Esophagus squamous epithelium (tissue), 5 donors: ENCODE measurements around the gene NHLRC2. TPM values are rescaled to one million over a fixed set of nuclear protein-coding genes. Genes with fewer than 3 reads are reported as not detected.

ENCODE experiments used
- DNase-seq: peaks from one replicate; lab custom pipeline; 2025; lab: John Stamatoyannopoulos, UW
- H3K27ac ChIP-seq, 4 donors: fragments of 200-600 bp; sonication (generic); one replicate each; pipeline ENCODE4 v1.5.1; 2016 to 2019; ENCODE audit warnings: mild to moderate bottlenecking in 1 of 4
- H3K27me3 ChIP-seq, 4 donors: fragments of 200-600 bp; sonication (generic); 1 replicate in 3 of 4; 2 replicates in 1 of 4; pipeline versions ENCODE4 v1.5.1 to v1.6.0; 2017 to 2021; ENCODE audit warnings: antibody characterized with exemption in 1 of 4
- H3K36me3 ChIP-seq, 3 donors: fragments of 200-600 bp; sonication (generic); one replicate each; pipeline ENCODE4 v1.5.1; 2016 to 2019
- H3K4me1 ChIP-seq, 3 donors: fragments of 200-600 bp; sonication (generic); one replicate each; pipeline ENCODE4 v1.5.1; 2017 to 2019
- H3K4me3 ChIP-seq, 4 donors: fragments of 200-600 bp; sonication (generic); 1 replicate in 3 of 4; 2 replicates in 1 of 4; pipeline ENCODE4 v1.5.1; 2016 to 2019; ENCODE audit warnings: mild to moderate bottlenecking in 2 of 4, moderate library complexity in 1 of 4
- H3K9me3 ChIP-seq, 3 donors: fragments of 200-600 bp; sonication (generic); one replicate each; pipeline ENCODE4 v1.5.1; 2016 to 2019
- CTCF ChIP-seq, 6 experiments: fragments of 450-650 bp in 4 of 6; fragments of 200-600 bp in 2 of 6; sonication (generic) in 2 of 6; IDR thresholded peaks; one replicate each; pipeline ENCODE4 v1.5.1; 2016 to 2019; ENCODE audit warnings: antibody characterized with exemption in 6 of 6, mild to moderate bottlenecking in 4 of 6, moderate library complexity in 4 of 6
- POLR2A ChIP-seq, 4 donors: fragments of 450-650 bp; IDR thresholded peaks; one replicate each; pipeline ENCODE4 v1.6.1; 2017; ENCODE audit warnings: antibody characterized with exemption in 4 of 4, mild to moderate bottlenecking in 4 of 4, moderate library complexity in 3 of 4
- WGBS, 2 donors: methylation state at CpG; one replicate each; pipeline ENCODE4 v1.1.5; 2018; 5-methylcytosine and 5-hydroxymethylcytosine counted together
- intact Hi-C: fragments of 100-400 bp; cut with DNase I; formaldehyde crosslinking; loops from one replicate; pipeline ENCODE4 v1.15.0; 2022
- total RNA-seq, 4 donors: library from RNA; depleted of rRNA; stranded (reverse); fragments of >200 nt; gene quantifications; one replicate each; pipeline ENCODE4 v1.1.0, GENCODE V29; 2016
- donor health status: DM: yes; HTN: yes; CAD: no.

The NHLRC2 gene
- total RNA-seq, 4 donors from 2014 or later, result 14.1 to 42.0 (median 31.2) TPM

GRCh38 chr10:113894581-113894980 is 40.1 kb downstream of the NHLRC2 start:
- H3K4me3 ChIP-seq, result no peak overlapping the region
- WGBS, 2 donors, result 81 to 82% methylated on average over 1 of the region's 1 CpG

GRCh38 chr10:113895018-113895417 is 40.6 kb downstream of the NHLRC2 start:
- TF ChIP-seq POLR2A (IDR thresholded peaks at IDR 0.05) (no peak), CTCF (IDR thresholded peaks at IDR 0.05) (no peak)
- intact Hi-C loops, result no loop called here
- Histone ChIP-seq H3K36me3 (peaks cover 0 to 40% (median 8%) of the 10 kb centered on the region in 3 donors), H3K4me3 (no peak overlapping the region), H3K9me3 (no peaks in the 10 kb centered on the region), H3K4me1 (peaks cover 0 to 5% (median 0%) of the 10 kb centered on the region in 3 donors), H3K27me3 (no peaks in the 10 kb centered on the region), H3K27ac (no peak overlapping the region)
- no peak for DNase-seq

More at GRCh38 chr10:113894581-113894980, 40.1 kb downstream of the NHLRC2 start:
- no peak overlapping the region for H3K27ac ChIP-seq
- TF ChIP-seq CTCF (IDR thresholded peaks at IDR 0.05) (no peak), POLR2A (IDR thresholded peaks at IDR 0.05) (no peak)
- no peak for DNase-seq
- H3K9me3 ChIP-seq, result no peaks in the 10 kb centered on the region
- H3K36me3 ChIP-seq, result peaks cover 0 to 41% (median 8%) of the 10 kb centered on the region in 3 donors
- no peaks in the 10 kb centered on the region for H3K27me3 ChIP-seq
- peaks cover 0 to 5% (median 0%) of the 10 kb centered on the region in 3 donors for H3K4me1 ChIP-seq
- intact Hi-C loops, result no loop called here

- H3K4me1 ChIP-seq, result peaks cover 0 to 5% (median 0%) of the 10 kb centered on the region in 3 donors
- no peaks in the 10 kb centered on the region for H3K27me3 ChIP-seq
- 55 to 85% methylated on average over 6 of the region's 6 CpGs for WGBS, 2 donors
- no peak for DNase-seq
- TF ChIP-seq POLR2A (IDR thresholded peaks at IDR 0.05) (no peak), CTCF (IDR thresholded peaks at IDR 0.05) (no peak)
- H3K9me3 ChIP-seq, result no peaks in the 10 kb centered on the region
- no peak overlapping the region for H3K4me3 ChIP-seq
- peaks cover 0 to 55% (median 8%) of the 10 kb centered on the region in 3 donors for H3K36me3 ChIP-seq
- no peak overlapping the region for H3K27ac ChIP-seq
- intact Hi-C loops, result no loop called here
Measured at GRCh38 chr10:113897693-113898618, 43.5 kb downstream of the NHLRC2 start.

GRCh38 chr10:113899952-113900598 is 45.6 kb downstream of the NHLRC2 start:
- Histone ChIP-seq H3K4me1 (peaks cover 0 to 3% (median 0%) of the 10 kb centered on the region in 3 donors), H3K4me3 (no peak overlapping the region), H3K36me3 (peaks cover 3 to 70% (median 8%) of the 10 kb centered on the region in 3 donors), H3K9me3 (no peaks in the 10 kb centered on the region), H3K27ac (no peak overlapping the region), H3K27me3 (no peaks in the 10 kb centered on the region)
- DNase-seq, result no peak
- WGBS, 2 donors, result 85 to 97% methylated on average over 2 of the region's 2 CpGs
- TF ChIP-seq POLR2A (IDR thresholded peaks at IDR 0.05) (no peak), CTCF (IDR thresholded peaks at IDR 0.05) (no peak)
- intact Hi-C loops, result no loop called here

GRCh38 chr10:113905756-113906155 is 51.3 kb downstream of the NHLRC2 start:
- no peak overlapping the region for H3K27ac ChIP-seq
- DNase-seq, result no peak
- no peak for TF ChIP-seq CTCF (IDR thresholded peaks at IDR 0.05)
- TF ChIP-seq POLR2A (IDR thresholded peaks at IDR 0.05), result no peak
- H3K9me3 ChIP-seq, result no peaks in the 10 kb centered on the region
- intact Hi-C loops, result no loop called here
- no peaks in the 10 kb centered on the region for H3K4me1 ChIP-seq
- WGBS, 2 donors, result 100% methylated on average over 1 of the region's 1 CpG
- no peaks in the 10 kb centered on the region for H3K27me3 ChIP-seq
- no peak overlapping the region for H3K4me3 ChIP-seq
- peaks cover 0 to 97% (median 3%) of the 10 kb centered on the region in 3 donors for H3K36me3 ChIP-seq
